Measurements from ENCODE around the gene LPP. TPM values are rescaled to one million over a fixed set of nuclear protein-coding genes. Genes with fewer than 3 reads are reported as not detected.
A peak's percentile ranks its signal among the peaks of the same experiment; 100 is the strongest.

Gene LPP
- total and polyA plus RNA-seq, 8 donors: 4.9 to 84.4 (median 45.9) TPM

GRCh38 chr3:188135271-188135670 is 18.7 kb upstream of the LPP start:
- intact Hi-C loops (cut with DNase I): no loop called here
- Histone ChIP-seq H3K27me3 (no peaks in the 10 kb centered on the region), H3K9me3 (no peaks in the 10 kb centered on the region), H3K27ac (no peak overlapping the region), H3K36me3 (no peaks in the 10 kb centered on the region), H3K4me1 (no peaks in the 10 kb centered on the region), H3K4me3 (no peak overlapping the region)
- DNase-seq: no peak
- no peak for FAIRE-seq
- 89 to 91% methylated on average over 5 of the region's 5 CpGs for WGBS, 2 donors
- ATAC-seq: no peak
- no peak for TF ChIP-seq CTCF (IDR thresholded peaks at IDR 0.05)

GRCh38 chr3:188137051-188137450 is 16.9 kb upstream of the LPP start:
- ATAC-seq (peak in 1 of 4 donors; percentile 38), DNase-seq (no peak), FAIRE-seq (no peak)
- Histone ChIP-seq H3K4me1 (no peaks in the 10 kb centered on the region), H3K36me3 (no peaks in the 10 kb centered on the region), H3K27me3 (no peaks in the 10 kb centered on the region), H3K4me3 (no peak overlapping the region), H3K9me3 (no peaks in the 10 kb centered on the region), H3K27ac (no peak overlapping the region)
- intact Hi-C loops (cut with DNase I): no loop called here
- no peak for TF ChIP-seq CTCF (IDR thresholded peaks at IDR 0.05)
- 37 to 62% methylated on average over 1 of the region's 1 CpG for WGBS, 2 donors

- ATAC-seq (no peak), DNase-seq (no peak), FAIRE-seq (no peak)
- H3K4me1 ChIP-seq: no peaks in the 10 kb centered on the region
- intact Hi-C loops (cut with DNase I): no loop called here
- TF ChIP-seq CTCF (IDR thresholded peaks at IDR 0.05): no peak
- H3K36me3 ChIP-seq: no peaks in the 10 kb centered on the region
- H3K27me3 ChIP-seq: no peaks in the 10 kb centered on the region
- 93 to 95% methylated on average over 4 of the region's 4 CpGs for WGBS, 2 donors
- no peaks in the 10 kb centered on the region for H3K9me3 ChIP-seq
- H3K27ac ChIP-seq: no peak overlapping the region
- H3K4me3 ChIP-seq: no peak overlapping the region
These were observed 14.5 kb upstream of the LPP start for GRCh38 chr3:188139466-188139865.

GRCh38 chr3:188146219-188146618 is 7.7 kb upstream of the LPP start:
- ATAC-seq (no peak), FAIRE-seq (no peak), DNase-seq (no peak)
- Histone ChIP-seq H3K36me3 (no peaks in the 10 kb centered on the region), H3K4me3 (no peak overlapping the region), H3K27me3 (no peaks in the 10 kb centered on the region), H3K27ac (no peak overlapping the region), H3K4me1 (no peaks in the 10 kb centered on the region), H3K9me3 (no peaks in the 10 kb centered on the region)
- 78 to 97% methylated on average over 2 of the region's 2 CpGs for WGBS, 2 donors
- intact Hi-C loops (cut with DNase I): no loop called here
- TF ChIP-seq CTCF (IDR thresholded peaks at IDR 0.05): no peak

GRCh38 chr3:188147782-188148181 is 6.2 kb upstream of the LPP start:
- H3K4me3 ChIP-seq: no peak overlapping the region
- H3K27me3 ChIP-seq: no peaks in the 10 kb centered on the region
- no peak overlapping the region for H3K27ac ChIP-seq
- no peak for TF ChIP-seq CTCF (IDR thresholded peaks at IDR 0.05)
- peaks cover 0 to 2% (median 0%) of the 10 kb centered on the region in 3 donors for H3K4me1 ChIP-seq
- intact Hi-C loops (cut with DNase I): no loop called here
- no peak for ATAC-seq
- no peak for DNase-seq
- H3K36me3 ChIP-seq: no peaks in the 10 kb centered on the region
- no peak for FAIRE-seq
- 87 to 95% methylated on average over 3 of the region's 3 CpGs for WGBS, 2 donors
- no peaks in the 10 kb centered on the region for H3K9me3 ChIP-seq
